ENCODE data around the gene PEX11B.

DNA sequence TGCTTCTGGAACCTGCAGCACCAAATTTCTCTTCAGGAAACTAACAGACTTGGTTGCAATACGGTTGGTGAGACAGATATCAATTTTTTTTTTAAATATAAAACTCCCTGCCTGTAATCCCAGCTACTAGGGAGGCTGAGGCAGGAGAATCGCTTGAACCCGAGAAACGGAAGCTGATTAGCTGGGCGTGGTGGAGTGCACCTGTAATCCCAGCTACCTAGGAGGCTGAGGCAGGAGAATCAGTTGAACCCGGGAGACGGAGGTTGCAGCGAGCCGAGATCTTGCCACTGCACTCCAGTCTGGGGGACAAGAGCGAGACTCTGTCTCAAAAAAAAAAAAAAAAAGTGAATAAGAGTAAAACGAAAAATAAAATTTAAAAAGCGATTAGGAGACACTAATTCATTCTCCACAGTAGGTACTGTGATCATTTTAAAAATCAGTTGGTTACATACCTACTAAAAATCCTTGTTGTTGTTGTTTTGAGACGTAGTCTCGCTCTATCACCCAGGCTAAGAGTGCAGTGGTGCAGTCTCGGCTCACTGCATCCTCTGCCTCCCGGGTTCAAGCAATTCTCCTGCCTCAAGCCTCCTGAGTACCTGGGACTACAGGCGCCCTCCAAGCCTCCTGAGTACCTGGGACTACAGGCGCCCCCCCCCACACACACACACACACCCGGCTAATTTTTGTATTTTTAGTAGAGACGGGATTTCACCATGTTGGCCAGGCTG lies 9.6 kb upstream of the PEX11B start:
- TF ChIP-seq EZH2 (IDR thresholded peaks at IDR 0.05; ENCODE audit: low read length), result no peak
- TF ChIP-seq, protein P1, sequence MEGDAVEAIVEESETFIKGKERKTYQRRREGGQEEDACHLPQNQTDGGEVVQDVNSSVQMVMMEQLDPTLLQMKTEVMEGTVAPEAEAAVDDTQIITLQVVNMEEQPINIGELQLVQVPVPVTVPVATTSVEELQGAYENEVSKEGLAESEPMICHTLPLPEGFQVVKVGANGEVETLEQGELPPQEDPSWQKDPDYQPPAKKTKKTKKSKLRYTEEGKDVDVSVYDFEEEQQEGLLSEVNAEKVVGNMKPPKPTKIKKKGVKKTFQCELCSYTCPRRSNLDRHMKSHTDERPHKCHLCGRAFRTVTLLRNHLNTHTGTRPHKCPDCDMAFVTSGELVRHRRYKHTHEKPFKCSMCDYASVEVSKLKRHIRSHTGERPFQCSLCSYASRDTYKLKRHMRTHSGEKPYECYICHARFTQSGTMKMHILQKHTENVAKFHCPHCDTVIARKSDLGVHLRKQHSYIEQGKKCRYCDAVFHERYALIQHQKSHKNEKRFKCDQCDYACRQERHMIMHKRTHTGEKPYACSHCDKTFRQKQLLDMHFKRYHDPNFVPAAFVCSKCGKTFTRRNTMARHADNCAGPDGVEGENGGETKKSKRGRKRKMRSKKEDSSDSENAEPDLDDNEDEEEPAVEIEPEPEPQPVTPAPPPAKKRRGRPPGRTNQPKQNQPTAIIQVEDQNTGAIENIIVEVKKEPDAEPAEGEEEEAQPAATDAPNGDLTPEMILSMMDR (optimal IDR thresholded peaks at IDR 0.05 in 1 of 3, IDR thresholded peaks at IDR 0.05 in 1 of 3, conservative IDR thresholded peaks at IDR 0.05 in 1 of 3; ENCODE audit: extremely low read depth in 1 of 3, insufficient read depth in 2 of 3, low read length in 3 of 3), result no peak
